A673 (cell line): ENCODE measurements around the gene UTP11. TPM values are rescaled to one million over a fixed set of nuclear protein-coding genes. Genes with fewer than 3 reads are reported as not detected.

Source experiments
- BruUV-seq: library from RNA; stranded (reverse); fragments of 400-500 nt; replicated peaks from 2 replicates; lab custom pipeline; 2021; lab: Mats Ljungman, UMichigan
- CTCF ChIA-PET: fragments of 300-600 bp; sonication (Branson Sonifier 250); formaldehyde crosslinking; loops from one replicate; lab custom pipeline; 2022; ENCODE audit warnings: antibody characterized with exemption; lab: Charles Lee
- POLR2A ChIA-PET: fragments of 300-600 bp; sonication (Branson Sonifier 250); formaldehyde crosslinking; loops from one replicate; lab custom pipeline; 2022; ENCODE audit warnings: antibody characterized with exemption; ENCODE audit not compliant: low non-redundant PET; lab: Charles Lee
- DNase-seq: peaks from one replicate; pipeline ENCODE4 v3.0.0-alpha.2; 2015; ENCODE audit warnings: low spot score
- H3K27ac ChIP-seq: fragments of 200-600 bp; sonication (generic); 2 replicates; pipeline ENCODE4 v1.5.1; 2016; ENCODE audit warnings: mixed run types, low read depth, mild to moderate bottlenecking, mixed read lengths, antibody characterized with exemption, low read length; ENCODE audit not compliant: poor library complexity, severe bottlenecking
- H3K27me3 ChIP-seq: fragments of 200-600 bp; sonication (generic); replicated peaks from 2 replicates; pipeline ENCODE4 v1.6.1; 2017; ENCODE audit warnings: mixed run types, low read depth, mild to moderate bottlenecking, mixed read lengths, antibody characterized with exemption, low read length; ENCODE audit not compliant: insufficient read depth, poor library complexity
- H3K36me3 ChIP-seq: fragments of 200-600 bp; sonication (generic); 2 replicates; pipeline ENCODE4 v1.6.1; 2016; ENCODE audit warnings: mixed run types, mild to moderate bottlenecking, mixed read lengths, antibody characterized with exemption, low read length; ENCODE audit not compliant: insufficient read depth, poor library complexity, severe bottlenecking
- H3K4me1 ChIP-seq: fragments of 200-600 bp; sonication (generic); 2 replicates; pipeline ENCODE4 v1.6.1; 2017; ENCODE audit warnings: mixed run types, mild to moderate bottlenecking, mixed read lengths, antibody characterized with exemption, low read length; ENCODE audit not compliant: insufficient read depth, poor library complexity, severe bottlenecking
- H3K4me3 ChIP-seq: fragments of 200-600 bp; sonication (generic); 2 replicates; pipeline ENCODE4 v1.5.1; 2016; ENCODE audit warnings: low read depth, mixed run types, mild to moderate bottlenecking, mixed read lengths, low read length; ENCODE audit not compliant: poor library complexity, severe bottlenecking
- H3K9me3 ChIP-seq: fragments of 200-600 bp; sonication (generic); 2 replicates; pipeline ENCODE4 v1.6.1; 2016; ENCODE audit warnings: mixed run types, low read depth, mild to moderate bottlenecking, mixed read lengths, antibody characterized with exemption, low read length; ENCODE audit not compliant: poor library complexity, severe bottlenecking
- EZH2 ChIP-seq: fragments of 200-600 bp; sonication (generic); IDR thresholded peaks from 2 replicates; pipeline ENCODE4 v1.6.1; 2017; ENCODE audit warnings: borderline replicate concordance, low read depth, mild to moderate bottlenecking, mixed read lengths, antibody characterized with exemption, low read length; ENCODE audit not compliant: poor library complexity, severe bottlenecking
- intact Hi-C: fragments of 100-400 bp; cut with micrococcal nuclease; formaldehyde crosslinking; loops from one replicate; pipeline ENCODE4 v1.10.0; 2022; ENCODE audit not compliant: unreplicated experiment
- total RNA-seq: library from RNA; stranded (reverse); gene quantifications from 2 replicates; pipeline ENCODE4 v1.2.3, GENCODE V29; 2021
- TF ChIP-seq, protein P1 (sequence below): fragments of 300-800, 200-600 bp; sonication (generic); conservative IDR thresholded peaks from 2 replicates; pipeline ENCODE4 v1.5.1; 2017; ENCODE audit warnings: low read depth, mild to moderate bottlenecking, antibody characterized with exemption, low read length, moderate library complexity, mixed read lengths

Gene UTP11
- total RNA-seq, 1 experiment from 2014 or later = 113 TPM

DNA sequence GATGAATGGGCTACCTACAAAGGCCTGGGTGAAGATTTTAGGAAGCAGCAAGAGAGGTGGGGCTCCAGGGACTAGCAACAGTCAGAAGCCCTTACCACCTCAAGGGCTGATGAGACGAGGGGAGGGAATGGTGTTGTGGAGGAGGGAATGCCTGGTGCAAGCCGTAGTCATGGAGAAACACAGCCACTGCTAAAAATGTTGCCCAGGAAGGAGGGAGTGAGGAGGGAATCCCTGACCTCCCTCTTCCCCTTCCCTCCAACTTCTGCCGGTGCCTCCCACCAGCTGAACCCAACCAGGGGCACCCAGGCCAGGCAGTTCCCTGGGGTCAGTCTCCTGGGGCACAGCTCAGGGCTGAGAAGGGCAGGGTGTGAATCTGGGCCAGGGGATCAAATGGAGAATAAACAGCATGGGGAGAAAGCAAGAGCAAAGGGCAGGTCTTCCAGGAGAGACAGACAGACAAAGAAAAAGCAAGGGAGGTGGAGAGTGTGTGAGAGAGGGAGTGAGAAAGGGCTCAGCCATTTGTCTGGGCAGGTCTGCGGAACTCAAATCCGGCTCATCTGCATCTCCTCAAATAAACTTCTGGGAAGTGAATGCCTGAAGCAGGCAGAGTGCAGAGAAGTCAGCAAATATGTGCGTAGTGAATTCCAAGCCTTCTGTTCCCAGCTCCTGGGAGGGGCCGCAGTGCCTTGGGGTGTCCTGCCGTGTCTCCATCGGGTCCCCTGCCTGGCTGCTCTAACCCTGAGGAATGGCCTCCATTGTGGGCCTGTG lies 61.2 kb downstream of the UTP11 start:
- Histone ChIP-seq H3K27ac (peak overlapping the region; percentile 75), H3K4me3 (no peak overlapping the region), H3K36me3 (no peaks in the 10 kb centered on the region), H3K9me3 (no peaks in the 10 kb centered on the region), H3K27me3 (no peaks in the 10 kb centered on the region), H3K4me1 (peaks cover 80% of the 10 kb centered on the region)
- no TSS peak for BruUV-seq
- POLR2A ChIA-PET = no interaction called here
- intact Hi-C loops = no loop called here
- CTCF ChIA-PET = interaction anchor here (2.5 kb wide), 1 partner anchor 11 kb away, joined by 20 read pairs; no protein-coding TSS in a partner anchor
- DNase-seq = no peak
- no peak for TF ChIP-seq EZH2

DNA sequence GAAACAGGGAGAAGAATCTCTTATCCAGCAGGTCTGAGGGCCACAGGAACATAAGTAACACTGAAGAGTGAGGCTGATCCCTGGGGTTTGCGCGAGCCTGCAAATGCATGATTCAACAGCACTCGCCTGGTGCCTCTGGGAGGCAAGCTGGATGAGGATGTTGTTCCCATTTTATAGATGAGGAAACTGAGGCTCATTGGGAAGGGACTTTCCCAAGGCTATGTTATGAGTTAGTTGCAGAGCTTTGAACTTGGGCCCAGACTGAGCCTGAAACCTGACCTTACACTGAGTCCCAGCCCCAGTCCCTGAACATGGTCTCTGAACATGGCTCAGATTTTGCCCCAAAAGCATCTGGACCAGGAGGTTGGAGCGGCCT lies 61.8 kb downstream of the UTP11 start:
- POLR2A ChIA-PET = no interaction called here

More for the DNA sequence above, 61.8 kb downstream of the UTP11 start:
- Histone ChIP-seq H3K4me3 (no peak overlapping the region), H3K27me3 (no peaks in the 10 kb centered on the region), H3K4me1 (peaks cover 74% of the 10 kb centered on the region), H3K9me3 (no peaks in the 10 kb centered on the region), H3K27ac (peak overlapping the region; percentile 75), H3K36me3 (no peaks in the 10 kb centered on the region)
- CTCF ChIA-PET = no interaction called here
- DNase-seq = no peak
- TF ChIP-seq, protein P1, sequence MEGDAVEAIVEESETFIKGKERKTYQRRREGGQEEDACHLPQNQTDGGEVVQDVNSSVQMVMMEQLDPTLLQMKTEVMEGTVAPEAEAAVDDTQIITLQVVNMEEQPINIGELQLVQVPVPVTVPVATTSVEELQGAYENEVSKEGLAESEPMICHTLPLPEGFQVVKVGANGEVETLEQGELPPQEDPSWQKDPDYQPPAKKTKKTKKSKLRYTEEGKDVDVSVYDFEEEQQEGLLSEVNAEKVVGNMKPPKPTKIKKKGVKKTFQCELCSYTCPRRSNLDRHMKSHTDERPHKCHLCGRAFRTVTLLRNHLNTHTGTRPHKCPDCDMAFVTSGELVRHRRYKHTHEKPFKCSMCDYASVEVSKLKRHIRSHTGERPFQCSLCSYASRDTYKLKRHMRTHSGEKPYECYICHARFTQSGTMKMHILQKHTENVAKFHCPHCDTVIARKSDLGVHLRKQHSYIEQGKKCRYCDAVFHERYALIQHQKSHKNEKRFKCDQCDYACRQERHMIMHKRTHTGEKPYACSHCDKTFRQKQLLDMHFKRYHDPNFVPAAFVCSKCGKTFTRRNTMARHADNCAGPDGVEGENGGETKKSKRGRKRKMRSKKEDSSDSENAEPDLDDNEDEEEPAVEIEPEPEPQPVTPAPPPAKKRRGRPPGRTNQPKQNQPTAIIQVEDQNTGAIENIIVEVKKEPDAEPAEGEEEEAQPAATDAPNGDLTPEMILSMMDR = no peak
- TF ChIP-seq EZH2 = no peak
- intact Hi-C loops = no loop called here
- no TSS peak for BruUV-seq

Other genes starting within 250 kb of the UTP11 start
- gene EPHA10, start 247.6 kb upstream of the UTP11 start, total RNA-seq = not detected in 2 replicates
- 5.9 and 7.3 TPM in 2 replicates for gene MANEAL, start 218.9 kb upstream of the UTP11 start, total RNA-seq
- gene C1orf122, start 204.9 kb upstream of the UTP11 start, total RNA-seq = 31.0 and 33.5 TPM in 2 replicates
- 30.4 and 38.5 TPM in 2 replicates for gene YRDC, start 204.5 kb upstream of the UTP11 start, total RNA-seq
- gene MTF1, start 153.1 kb upstream of the UTP11 start, total RNA-seq = 18.9 and 19.8 TPM in 2 replicates
- gene INPP5B, start 65.7 kb upstream of the UTP11 start, total RNA-seq = 15.6 and 23.9 TPM in 2 replicates
- 184 and 194 TPM in 2 replicates for gene SF3A3, start 22.7 kb upstream of the UTP11 start, total RNA-seq
- 89.5 and 106 TPM in 2 replicates for gene FHL3, start 7.2 kb upstream of the UTP11 start, total RNA-seq
- gene POU3F1, start 34.1 kb downstream of the UTP11 start, total RNA-seq = 83.3 and 92.9 TPM in 2 replicates